Lung (tissue), 12 donors: Measurements from ENCODE around the gene REEP3. TPM values are rescaled to one million over a fixed set of nuclear protein-coding genes. Genes with fewer than 3 reads are reported as not detected.

Experiments used
- ATAC-seq: fragments of 200-7000 bp; cut with Tn5 transposase; one replicate; pipeline ENCODE4 v1.9.1; 2020; ENCODE audit warnings: moderate number of reproducible peaks; ENCODE audit not compliant: insufficient read depth, low FRiP score
- DNase-seq, 3 donors: peaks; one replicate each; pipeline ENCODE4 v3.0.0-alpha.2; 2013 to 2017
- H3K27ac ChIP-seq, 2 donors: one replicate each; pipeline ENCODE4 v1.5.1; 2013; ENCODE audit warnings: mild to moderate bottlenecking in 2 of 2, moderate library complexity in 2 of 2, control low read depth in 1 of 2, inconsistent platforms in 1 of 2, low read depth in 1 of 2, low read length in 1 of 2
- H3K27me3 ChIP-seq, 3 donors: one replicate each; pipeline ENCODE4 v1.5.1; 2013; ENCODE audit warnings: low read length in 2 of 3; ENCODE audit not compliant: control insufficient read depth in 3 of 3, insufficient read depth in 3 of 3
- H3K36me3 ChIP-seq, 4 donors: one replicate each; pipeline ENCODE4 v1.5.1; 2013; ENCODE audit warnings: low read length in 4 of 4, mild to moderate bottlenecking in 1 of 4, moderate library complexity in 1 of 4; ENCODE audit not compliant: control insufficient read depth in 4 of 4, insufficient read depth in 4 of 4
- H3K4me1 ChIP-seq, 5 donors: one replicate each; pipeline ENCODE4 v1.5.1; 2013; ENCODE audit warnings: low read length in 5 of 5, mild to moderate bottlenecking in 2 of 5, moderate library complexity in 1 of 5; ENCODE audit not compliant: control insufficient read depth in 5 of 5, insufficient read depth in 5 of 5
- H3K4me3 ChIP-seq: one replicate; pipeline ENCODE4 v1.5.1; 2013; ENCODE audit warnings: mild to moderate bottlenecking, control low read depth, moderate library complexity
- H3K9ac ChIP-seq, 2 donors: one replicate each; pipeline ENCODE4 v1.5.1; 2013; ENCODE audit warnings: low read length in 2 of 2, control low read depth in 1 of 2; ENCODE audit not compliant: insufficient read depth in 1 of 2
- H3K9me3 ChIP-seq, 4 donors: one replicate each; pipeline ENCODE4 v1.5.1; 2013; ENCODE audit warnings: low read length in 3 of 4, mild to moderate bottlenecking in 1 of 4, moderate library complexity in 1 of 4; ENCODE audit not compliant: control insufficient read depth in 4 of 4, insufficient read depth in 3 of 4
- WGBS, 2 donors: extraction: QIAGEN DNeasy Blood & Tissue Kit; methylation state at CpG; one replicate each; pipeline ENCODE4 v1.1.7; 2013; 5-methylcytosine and 5-hydroxymethylcytosine counted together
- polyA plus RNA-seq, 2 donors: library from polyadenylated mRNA; stranded (reverse); fragments of 200-250 nt; gene quantifications; one replicate each; pipeline ENCODE4 v1.2.1, GENCODE V29; 2013
- total RNA-seq, 2 donors: library from RNA; depleted of rRNA in 1 of 2; stranded (reverse); fragments of >200 nt in 1 of 2; gene quantifications; one replicate each; pipeline ENCODE4 v1.2.1, GENCODE V29; 2014 to 2021
- TF ChIP-seq, protein P1 (sequence below): IDR thresholded peaks from 2 replicates; pipeline ENCODE4 v1.5.1; 2012; ENCODE audit warnings: mild to moderate bottlenecking; ENCODE audit errors: control extremely low read depth, extremely low read depth
- donor health status: control.
- donor health status: control.
- donor health status: Bipolar disorder and iron deficiency.
- donor health status: healthy.
- donor health status: DM: yes; HTN: yes; CAD: no.

REEP3 gene
- total and polyA plus RNA-seq, 4 donors, result 11.5 to 45.9 (median 24.5) TPM

DNA sequence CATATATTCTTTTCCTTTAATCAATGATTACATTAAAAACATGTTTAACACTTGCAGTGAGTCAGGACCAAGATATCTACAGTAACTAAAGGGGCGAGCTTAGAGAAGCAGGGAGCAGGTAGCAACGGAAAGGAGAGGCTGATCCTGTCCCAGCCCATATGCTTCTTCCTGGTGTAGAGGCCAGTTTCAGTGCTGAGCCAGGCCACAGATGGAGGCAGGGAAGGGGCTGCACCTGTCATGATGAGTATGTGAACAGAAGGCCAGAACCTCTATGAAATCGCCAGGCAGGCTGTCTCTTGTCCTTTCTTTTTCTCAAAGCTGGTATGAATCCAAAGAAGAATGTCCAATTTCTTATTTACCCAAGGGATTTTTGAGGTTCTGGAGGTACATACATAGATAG, 16.3 kb downstream of the REEP3 start:
- Histone ChIP-seq H3K4me1 (no peaks in the 10 kb centered on the region), H3K9me3 (no peaks in the 10 kb centered on the region), H3K36me3 (no peaks in the 10 kb centered on the region), H3K4me3 (no peak overlapping the region), H3K27ac (no peak overlapping the region), H3K9ac (no peak overlapping the region), H3K27me3 (no peaks in the 10 kb centered on the region)
- DNase-seq, result no peak
- no peak for ATAC-seq
- WGBS, 2 donors, result 89 to 90% methylated on average over 3 of the region's 3 CpGs
- TF ChIP-seq, protein P1, sequence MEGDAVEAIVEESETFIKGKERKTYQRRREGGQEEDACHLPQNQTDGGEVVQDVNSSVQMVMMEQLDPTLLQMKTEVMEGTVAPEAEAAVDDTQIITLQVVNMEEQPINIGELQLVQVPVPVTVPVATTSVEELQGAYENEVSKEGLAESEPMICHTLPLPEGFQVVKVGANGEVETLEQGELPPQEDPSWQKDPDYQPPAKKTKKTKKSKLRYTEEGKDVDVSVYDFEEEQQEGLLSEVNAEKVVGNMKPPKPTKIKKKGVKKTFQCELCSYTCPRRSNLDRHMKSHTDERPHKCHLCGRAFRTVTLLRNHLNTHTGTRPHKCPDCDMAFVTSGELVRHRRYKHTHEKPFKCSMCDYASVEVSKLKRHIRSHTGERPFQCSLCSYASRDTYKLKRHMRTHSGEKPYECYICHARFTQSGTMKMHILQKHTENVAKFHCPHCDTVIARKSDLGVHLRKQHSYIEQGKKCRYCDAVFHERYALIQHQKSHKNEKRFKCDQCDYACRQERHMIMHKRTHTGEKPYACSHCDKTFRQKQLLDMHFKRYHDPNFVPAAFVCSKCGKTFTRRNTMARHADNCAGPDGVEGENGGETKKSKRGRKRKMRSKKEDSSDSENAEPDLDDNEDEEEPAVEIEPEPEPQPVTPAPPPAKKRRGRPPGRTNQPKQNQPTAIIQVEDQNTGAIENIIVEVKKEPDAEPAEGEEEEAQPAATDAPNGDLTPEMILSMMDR, result no peak

DNA sequence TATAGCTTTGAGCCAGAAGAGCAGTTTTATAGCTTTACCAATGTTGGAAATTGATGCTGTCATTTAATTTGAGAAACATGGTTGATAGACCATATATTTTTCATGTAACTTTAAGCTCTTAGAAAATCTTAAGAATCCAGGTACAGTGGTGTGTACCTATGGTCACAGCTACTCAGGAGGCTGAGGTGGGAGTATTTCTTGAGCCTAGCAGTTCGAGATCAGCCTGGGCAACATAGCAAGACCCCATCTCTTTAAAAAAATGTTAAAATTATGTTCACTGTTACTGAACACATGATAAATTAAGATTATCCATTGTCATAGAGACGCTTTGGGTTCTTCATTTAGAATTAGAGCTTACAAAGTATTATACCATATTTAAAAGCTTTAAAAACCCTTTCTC, 18.2 kb downstream of the REEP3 start:
- no peaks in the 10 kb centered on the region for H3K27me3 ChIP-seq
- H3K27ac ChIP-seq, result no peak overlapping the region
- DNase-seq (no peak), ATAC-seq (no peak)
- TF ChIP-seq, protein P1, result no peak
- peaks cover 0 to 2% (median 0%) of the 10 kb centered on the region in 5 donors for H3K4me1 ChIP-seq
- no peak overlapping the region for H3K4me3 ChIP-seq
- no peaks in the 10 kb centered on the region for H3K9me3 ChIP-seq
- 98% methylated on average over 2 of the region's 2 CpGs for WGBS, 2 donors
- no peak overlapping the region for H3K9ac ChIP-seq
- no peaks in the 10 kb centered on the region for H3K36me3 ChIP-seq

DNA sequence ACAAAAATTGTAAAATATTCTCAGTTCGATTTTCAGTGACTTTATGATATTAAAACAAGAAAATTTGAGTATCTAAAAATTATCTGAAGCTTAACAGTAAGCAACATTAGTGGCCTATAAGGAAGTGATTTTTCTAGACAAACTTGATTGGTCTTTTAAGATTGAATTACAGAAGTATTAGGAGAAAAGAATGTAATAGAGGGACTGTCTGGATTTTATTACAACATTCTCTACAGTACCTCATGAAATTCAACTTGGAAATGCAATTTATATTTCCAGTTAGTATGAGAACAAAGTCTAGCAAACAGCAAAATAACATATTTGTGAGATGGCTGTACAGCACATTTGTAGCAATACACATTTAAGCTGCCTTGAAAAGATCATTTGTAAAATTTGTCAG, 18.8 kb downstream of the REEP3 start:
- peaks cover 0 to 3% (median 0%) of the 10 kb centered on the region in 5 donors for H3K4me1 ChIP-seq
- TF ChIP-seq, protein P1, result no peak
- WGBS, 2 donors, result 88 to 90% methylated on average over 1 of the region's 1 CpG

More for the DNA sequence above, 18.8 kb downstream of the REEP3 start:
- no peak overlapping the region for H3K9ac ChIP-seq
- no peaks in the 10 kb centered on the region for H3K9me3 ChIP-seq
- ATAC-seq, result no peak
- H3K27ac ChIP-seq, result no peak overlapping the region
- H3K27me3 ChIP-seq, result no peaks in the 10 kb centered on the region
- H3K36me3 ChIP-seq, result no peaks in the 10 kb centered on the region
- no peak overlapping the region for H3K4me3 ChIP-seq
- no peak for DNase-seq
